H54 (cell line): ENCODE measurements around the gene NPAS3.

ENCODE experiments used
- DNase-seq: peaks from one replicate; pipeline ENCODE4 v3.0.0; 2011; ENCODE audit warnings: low spot score, mixed read lengths; ENCODE audit not compliant: insufficient read length
- FAIRE-seq: peaks from 3 replicates; lab custom pipeline; 2011; peaks lifted over from hg19 to GRCh38; lab: Jason Lieb, UNC
- POLR2A ChIP-seq: IDR thresholded peaks from 2 replicates; pipeline ENCODE4 v1.6.1; 2011; ENCODE audit warnings: low read depth, mild to moderate bottlenecking, low read length

NPAS3 gene

DNA sequence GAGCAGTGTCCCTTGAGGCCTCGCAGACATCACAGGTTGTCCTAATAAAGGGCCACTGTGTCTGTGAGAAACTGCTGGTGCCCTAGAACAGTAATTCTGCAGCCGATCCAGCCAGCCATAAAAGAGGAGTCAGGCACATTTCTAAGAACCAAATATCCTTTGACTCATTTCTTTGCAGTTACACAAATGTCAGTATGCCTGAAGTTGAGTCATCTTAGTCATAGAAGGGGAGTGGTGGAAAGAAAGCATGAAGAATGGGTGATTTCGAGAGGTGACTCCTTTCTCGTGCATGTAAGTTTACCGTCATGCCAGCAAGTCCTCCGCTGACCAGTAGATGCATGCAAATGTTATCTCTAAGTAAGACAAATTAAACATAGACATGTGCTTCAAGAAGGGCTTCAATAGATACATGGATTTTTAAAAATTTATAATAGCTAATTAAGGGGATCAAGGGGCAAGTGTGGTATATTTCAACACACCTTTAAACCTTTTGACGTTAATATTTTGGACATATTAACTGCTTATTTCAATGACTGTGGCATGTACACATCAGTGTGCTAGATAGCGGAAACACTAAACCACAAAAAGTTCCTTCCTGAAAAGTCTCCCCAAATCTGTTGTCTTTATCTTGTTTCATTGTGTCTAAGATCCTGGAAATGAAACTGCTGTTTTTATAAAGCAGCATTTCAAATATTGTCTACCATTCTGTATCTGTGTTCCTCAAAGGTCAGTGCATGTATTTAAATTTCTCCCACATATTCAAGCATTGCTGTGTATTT is 497.4 kb downstream of the NPAS3 start:
- TF ChIP-seq POLR2A = no peak
- FAIRE-seq (peak; percentile 95), DNase-seq (peak; percentile 26)

DNA sequence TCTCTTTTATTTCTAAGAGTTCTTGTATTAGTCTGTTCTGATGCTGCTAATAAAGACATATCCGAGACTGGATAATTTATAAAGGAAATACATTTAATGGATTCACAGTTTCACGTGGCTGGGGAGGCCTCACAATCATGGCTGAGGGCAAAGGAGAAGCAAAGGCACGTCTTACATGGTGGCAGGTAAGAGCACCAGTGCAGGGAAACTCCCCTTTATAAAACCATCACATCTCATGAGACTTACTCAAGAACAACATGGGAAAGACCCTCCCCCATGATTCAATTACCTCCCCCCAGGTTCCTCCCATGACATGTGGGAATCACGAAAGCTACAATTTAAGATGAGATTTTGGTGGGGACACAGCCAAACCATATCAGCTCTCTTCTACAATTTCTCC is 503.0 kb downstream of the NPAS3 start:
- no peak for DNase-seq
- TF ChIP-seq POLR2A = no peak
- FAIRE-seq = no peak

DNA sequence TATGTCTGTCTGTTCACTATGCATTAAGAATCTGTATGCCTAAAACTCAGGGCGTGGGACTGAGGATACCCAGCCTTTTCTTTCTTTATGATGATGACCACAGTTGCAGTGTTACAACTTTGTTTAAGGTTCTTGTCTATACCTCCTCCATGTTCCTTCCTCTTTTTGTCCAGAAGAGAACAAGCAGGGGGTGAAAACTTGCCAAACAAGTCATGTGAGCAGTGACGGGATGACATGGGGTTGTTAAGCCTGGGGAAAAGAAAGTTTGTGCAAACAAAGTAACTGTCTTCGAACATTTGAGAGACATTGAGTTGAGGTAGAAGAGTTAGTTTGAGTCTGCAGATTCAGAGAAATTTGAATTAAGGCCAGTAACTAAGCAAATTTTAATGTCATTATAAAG is 505.5 kb downstream of the NPAS3 start:
- FAIRE-seq (no peak), DNase-seq (no peak)
- TF ChIP-seq POLR2A = no peak

DNA sequence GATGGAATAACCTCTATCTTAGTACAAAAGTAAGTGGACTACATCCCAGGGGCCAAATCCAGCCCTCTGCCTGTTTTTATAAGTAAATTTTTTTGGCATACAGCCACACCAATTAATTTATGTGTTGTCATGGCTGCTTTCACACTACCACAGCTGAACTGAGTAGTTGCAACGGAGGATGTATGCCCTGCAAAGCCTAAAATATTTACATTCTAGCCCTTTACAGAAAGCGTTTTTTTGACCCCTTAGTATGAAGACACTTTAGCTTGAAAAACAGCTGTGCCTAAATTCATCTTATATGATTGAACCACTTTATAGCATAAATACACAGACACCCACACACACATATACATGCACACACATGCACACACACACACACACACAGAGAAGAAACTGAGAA is 510.6 kb downstream of the NPAS3 start:
- no peak for DNase-seq
- FAIRE-seq = no peak
- TF ChIP-seq POLR2A = no peak

DNA sequence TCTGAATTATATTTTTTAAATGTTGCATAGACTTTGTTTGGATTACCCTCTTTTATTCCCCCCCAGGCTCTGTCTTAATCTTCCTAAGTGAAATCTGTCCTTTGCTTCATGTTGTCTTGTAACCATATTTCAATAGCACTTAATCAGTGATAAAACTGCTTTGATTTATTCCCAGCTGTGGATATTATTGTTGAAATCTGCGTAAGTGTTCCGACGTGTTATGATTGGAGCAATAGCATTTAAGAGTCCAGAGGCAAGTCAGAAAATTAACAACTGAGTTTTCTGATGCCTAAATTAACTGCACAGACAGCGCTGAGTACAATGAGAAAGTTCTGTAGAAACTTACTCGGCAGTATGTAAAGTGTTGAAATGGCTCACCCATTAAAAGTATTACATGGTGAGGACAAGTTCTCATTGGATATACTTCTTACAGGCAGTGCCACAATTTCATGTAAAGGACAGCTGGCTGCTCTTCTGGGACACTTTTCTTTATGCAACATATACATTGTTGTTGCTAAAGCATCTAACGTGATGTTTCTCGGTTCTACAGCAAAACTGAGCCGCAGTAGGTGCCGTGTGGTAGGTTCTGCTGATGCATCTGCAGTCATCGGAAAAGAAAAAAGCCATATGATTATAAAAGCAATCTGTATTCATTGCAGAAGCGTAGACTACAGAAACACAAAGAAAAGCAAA is 511.2 kb downstream of the NPAS3 start:
- TF ChIP-seq POLR2A = no peak
- FAIRE-seq (no peak), DNase-seq (no peak)

DNA sequence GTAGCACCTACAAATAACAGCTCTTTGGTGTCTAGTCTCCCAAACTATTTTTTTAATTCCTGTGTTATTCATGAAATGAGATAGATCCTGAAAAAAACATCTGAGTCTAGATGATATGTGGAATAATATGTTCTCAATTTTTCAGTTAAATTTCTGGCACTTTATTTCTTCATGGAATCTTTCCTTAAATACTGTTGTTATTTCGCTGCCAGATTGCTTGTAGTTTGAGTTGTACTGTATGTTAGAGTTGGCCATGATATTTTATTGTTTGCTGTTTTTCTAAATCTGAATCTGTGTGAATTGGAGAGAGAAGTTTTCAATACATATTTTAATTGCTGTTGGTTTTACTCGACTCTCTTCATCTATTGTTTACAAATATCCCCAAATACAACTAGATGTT is 511.7 kb downstream of the NPAS3 start:
- no peak for TF ChIP-seq POLR2A
- DNase-seq = no peak

DNA sequence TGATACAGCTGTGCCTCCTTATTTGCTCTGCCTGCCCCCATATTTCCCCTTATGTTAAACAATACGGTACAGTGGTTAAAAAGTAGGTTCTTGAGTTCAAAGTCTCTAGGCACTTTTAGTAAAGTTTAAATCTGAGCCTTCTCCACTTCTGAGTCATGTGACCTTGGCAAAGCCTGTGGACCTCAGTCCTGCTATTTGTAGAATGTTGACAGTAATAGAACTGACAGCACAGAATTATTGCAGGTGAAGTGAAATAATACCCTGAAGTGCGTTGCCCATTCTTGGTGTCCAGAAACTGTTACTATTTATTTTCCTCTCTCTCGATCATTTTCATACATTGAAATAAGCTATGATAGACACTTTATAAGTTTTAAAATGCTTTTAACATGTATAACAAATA is 512.5 kb downstream of the NPAS3 start:
- no peak for DNase-seq
- TF ChIP-seq POLR2A = no peak
- no peak for FAIRE-seq

More for the DNA sequence above, 511.7 kb downstream of the NPAS3 start:
- no peak for FAIRE-seq

DNA sequence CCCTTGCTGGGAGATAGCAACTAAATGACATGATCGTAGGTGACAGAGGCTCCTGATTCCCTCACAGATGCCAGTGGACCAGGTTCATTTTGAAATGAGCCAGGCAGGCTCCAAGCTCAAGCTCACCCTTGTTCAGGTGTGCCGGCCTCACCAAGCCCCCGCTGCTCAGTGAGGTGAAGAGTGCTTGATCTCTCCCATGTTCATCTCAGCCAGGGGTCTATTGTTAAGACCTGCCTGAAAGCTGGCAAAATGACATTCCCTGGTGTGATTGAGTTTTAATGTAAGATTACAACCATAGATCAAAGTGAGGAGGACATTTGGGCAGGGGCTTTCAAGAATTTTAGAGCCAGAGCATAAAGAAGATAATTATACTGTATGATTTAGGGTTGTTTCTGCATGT is 514.3 kb downstream of the NPAS3 start:
- DNase-seq (no peak), FAIRE-seq (no peak)
- TF ChIP-seq POLR2A = no peak

DNA sequence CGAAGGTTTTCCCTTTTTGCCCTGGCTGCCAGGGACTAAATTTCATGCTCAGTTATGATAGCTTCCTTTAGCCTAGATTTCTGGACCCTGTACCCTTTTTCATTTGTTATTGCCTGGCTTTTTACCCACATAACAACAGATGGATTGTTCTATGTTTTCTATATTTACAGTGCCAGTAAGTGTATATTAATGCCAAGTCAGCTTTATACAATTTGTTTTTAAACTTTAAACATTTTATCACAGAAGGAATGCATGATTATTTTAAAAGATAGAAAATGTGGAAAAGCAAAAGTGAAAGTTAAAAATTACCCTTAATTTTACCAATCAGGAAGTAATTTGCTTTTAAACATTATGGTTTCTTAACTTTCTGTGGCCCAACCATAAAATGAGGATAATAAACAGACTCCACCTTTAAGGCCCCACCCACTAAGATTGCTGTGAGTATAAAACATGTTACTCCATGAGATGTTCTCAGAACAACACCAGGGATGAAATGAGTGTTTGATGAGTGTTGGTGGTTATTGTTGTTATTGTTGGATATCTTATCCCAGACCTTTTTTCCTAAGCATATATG is 515.4 kb downstream of the NPAS3 start:
- no peak for TF ChIP-seq POLR2A
- DNase-seq (no peak), FAIRE-seq (no peak)

DNA sequence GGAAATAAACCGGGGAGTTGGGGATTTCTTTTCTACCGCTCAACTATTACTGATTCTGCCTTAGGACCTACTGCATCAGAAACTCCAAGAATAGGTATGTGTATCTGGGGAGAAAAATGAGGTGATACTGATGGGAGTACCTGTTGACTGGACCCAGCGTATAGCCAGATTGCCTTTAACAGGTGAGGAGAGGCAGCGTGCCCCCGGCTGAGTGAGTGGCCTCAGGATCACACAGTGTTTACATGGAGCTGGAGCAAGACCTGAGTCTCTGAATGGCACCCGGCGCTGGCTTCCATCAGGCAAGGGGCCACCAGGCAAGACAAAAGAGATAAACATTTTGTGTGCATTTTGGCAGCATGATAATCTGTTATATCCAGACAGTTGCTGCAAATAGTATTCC is 516.0 kb downstream of the NPAS3 start:
- TF ChIP-seq POLR2A = no peak
- FAIRE-seq (no peak), DNase-seq (no peak)

DNA sequence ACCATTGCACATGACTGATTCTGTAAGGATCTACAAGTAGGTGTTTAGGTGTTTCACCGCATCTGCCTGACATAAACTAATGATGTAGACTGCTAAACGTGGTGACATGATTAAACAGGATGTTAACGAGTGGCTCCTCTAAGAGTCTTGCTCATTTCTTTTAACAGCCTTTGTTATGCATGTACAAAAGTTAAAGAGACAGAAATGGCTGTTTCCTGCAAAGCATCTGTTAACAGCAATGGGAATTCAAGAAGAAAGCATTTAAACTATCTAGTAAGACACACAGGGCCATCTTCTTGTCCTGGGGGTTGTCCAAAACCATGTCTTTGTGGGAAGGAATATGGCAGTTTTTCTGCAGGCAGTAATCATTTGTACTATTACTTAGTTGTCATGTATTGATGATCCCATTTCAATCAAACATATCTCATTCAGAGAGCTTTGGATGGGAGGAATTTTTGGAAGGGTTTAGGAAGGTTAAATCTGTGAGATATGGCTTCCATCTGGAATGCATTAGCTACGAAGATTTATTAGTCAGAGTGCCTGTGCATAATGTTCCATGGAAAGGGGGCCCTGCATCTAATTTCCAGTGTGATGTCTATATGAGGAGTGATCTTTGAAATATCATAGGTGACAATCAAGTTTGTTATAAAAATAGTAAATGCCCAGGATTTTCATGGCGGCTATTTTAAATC is 517.1 kb downstream of the NPAS3 start:
- TF ChIP-seq POLR2A = no peak
- no peak for FAIRE-seq
- DNase-seq = no peak

DNA sequence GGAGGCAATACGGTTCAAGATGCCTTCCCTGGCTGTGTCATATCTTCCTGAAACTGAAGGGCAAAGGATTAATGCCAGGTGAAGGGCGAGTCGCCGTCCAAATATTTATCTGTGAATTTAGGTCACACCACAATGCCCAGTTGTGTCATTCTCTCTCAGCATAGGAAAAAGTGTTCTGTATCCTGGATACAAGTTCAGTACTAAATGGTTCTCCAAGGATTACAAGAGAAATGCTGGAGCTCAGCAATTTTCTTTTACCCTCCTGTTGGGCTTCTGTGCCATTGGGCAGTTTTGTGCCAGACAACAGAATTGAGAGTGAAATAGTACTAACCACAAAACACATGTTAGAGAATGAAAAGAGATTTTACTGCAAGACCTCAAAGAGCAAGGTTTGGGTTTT is 518.3 kb downstream of the NPAS3 start:
- TF ChIP-seq POLR2A = no peak
- no peak for FAIRE-seq
- no peak for DNase-seq

DNA sequence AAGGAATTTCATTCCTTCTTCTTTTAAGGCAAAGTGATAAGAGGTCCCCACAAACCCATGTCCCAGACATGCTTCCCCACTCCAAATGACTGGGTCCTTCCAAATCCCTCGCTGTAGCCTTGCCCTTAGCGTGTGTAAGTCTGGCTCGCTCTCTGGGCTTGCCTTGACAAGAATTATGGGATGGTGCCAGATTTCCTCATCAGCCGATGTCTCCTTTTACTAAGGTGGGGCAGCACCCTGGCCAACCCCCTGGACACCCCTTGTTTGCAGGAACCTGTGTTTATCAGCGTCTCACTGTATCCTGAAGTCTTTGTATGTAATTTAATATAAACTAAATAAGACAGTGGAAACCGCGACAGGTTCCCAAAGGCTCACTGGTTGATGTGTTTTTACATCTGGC is 518.9 kb downstream of the NPAS3 start:
- TF ChIP-seq POLR2A = no peak
- DNase-seq (no peak), FAIRE-seq (no peak)

DNA sequence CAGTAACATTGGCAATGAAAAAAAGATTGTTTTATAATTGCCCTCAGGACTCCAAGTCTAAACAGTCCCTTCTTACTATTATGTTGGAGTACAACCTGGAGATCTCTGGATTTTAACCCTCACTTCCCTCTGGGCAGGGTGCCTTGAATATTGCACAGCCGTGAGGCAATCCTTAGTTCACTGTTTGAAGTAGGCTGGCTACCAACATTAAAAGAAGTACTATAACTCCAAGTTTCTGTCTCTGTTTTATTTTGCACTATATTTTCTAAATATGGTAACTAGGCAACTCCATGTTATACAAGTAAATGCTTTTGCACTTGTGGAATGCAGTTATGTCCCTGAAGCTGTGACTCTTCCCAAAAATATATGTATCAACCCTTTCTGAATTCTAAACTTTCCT is 521.5 kb downstream of the NPAS3 start:
- no peak for FAIRE-seq
- no peak for TF ChIP-seq POLR2A
- DNase-seq = no peak
